NCI-H1048 (cell line): ENCODE data around the gene ATP1B2.

Source experiments
- DNase-seq: peaks from one replicate; lab custom pipeline; 2025; lab: John Stamatoyannopoulos, UW

ATP1B2 gene

GRCh38 chr17:7685533-7686221 lies 35.0 kb downstream of the ATP1B2 start:
- peak; percentile 85 for DNase-seq

- DNase-seq = peak; percentile 76
Observed at GRCh38 chr17:7686222-7687071, 35.7 kb downstream of the ATP1B2 start.

- peak; percentile 79 for DNase-seq
Observed at GRCh38 chr17:7687072-7687907, 36.6 kb downstream of the ATP1B2 start, which contains the start of gene TP53. TSS of gene TP53 (minus strand) at chr17:7687490. CDS start at chr17:7676594, 10,896 bp downstream.

GRCh38 chr17:7687908-7688807 lies 37.4 kb downstream of the ATP1B2 start, which contains the start of gene WRAP53:
TSS of gene WRAP53 (plus strand) at chr17:7688477. CDS start at chr17:7688649, 172 bp downstream.
- peak; percentile 93 for DNase-seq

- no peak for DNase-seq
Observed at GRCh38 chr17:7688808-7689316, 38.1 kb downstream of the ATP1B2 start.

GRCh38 chr17:7695586-7695985 lies 44.9 kb downstream of the ATP1B2 start:
- no peak for DNase-seq

- no peak for DNase-seq
Observed at GRCh38 chr17:7697828-7698588, 47.3 kb downstream of the ATP1B2 start.

GRCh38 chr17:7700510-7700909 lies 49.8 kb downstream of the ATP1B2 start:
- DNase-seq = no peak

- DNase-seq = no peak
Observed at GRCh38 chr17:7701681-7702080, 51.0 kb downstream of the ATP1B2 start.

- no peak for DNase-seq
Observed at GRCh38 chr17:7702776-7703175, 52.0 kb downstream of the ATP1B2 start.

- peak; percentile 46 for DNase-seq
Observed at GRCh38 chr17:7703584-7704479, 53.1 kb downstream of the ATP1B2 start.

GRCh38 chr17:7704601-7705268 lies 54.0 kb downstream of the ATP1B2 start, which contains the start of gene EFNB3:
TSS of gene EFNB3 (plus strand) at chr17:7705202. CDS start at chr17:7705599, 397 bp downstream.
- DNase-seq = peak; percentile 49

- DNase-seq = no peak
Observed at GRCh38 chr17:7705269-7706255, 54.8 kb downstream of the ATP1B2 start.

GRCh38 chr17:7706631-7707354 lies 56.1 kb downstream of the ATP1B2 start:
- no peak for DNase-seq
